ENCODE measurements around the gene SOX4. TPM values are rescaled to one million over a fixed set of nuclear protein-coding genes. Genes with fewer than 3 reads are reported as not detected.

Gene SOX4
- total and polyA plus RNA-seq, 2 experiments from 2014 or later, result 164 to 235 TPM

DNA sequence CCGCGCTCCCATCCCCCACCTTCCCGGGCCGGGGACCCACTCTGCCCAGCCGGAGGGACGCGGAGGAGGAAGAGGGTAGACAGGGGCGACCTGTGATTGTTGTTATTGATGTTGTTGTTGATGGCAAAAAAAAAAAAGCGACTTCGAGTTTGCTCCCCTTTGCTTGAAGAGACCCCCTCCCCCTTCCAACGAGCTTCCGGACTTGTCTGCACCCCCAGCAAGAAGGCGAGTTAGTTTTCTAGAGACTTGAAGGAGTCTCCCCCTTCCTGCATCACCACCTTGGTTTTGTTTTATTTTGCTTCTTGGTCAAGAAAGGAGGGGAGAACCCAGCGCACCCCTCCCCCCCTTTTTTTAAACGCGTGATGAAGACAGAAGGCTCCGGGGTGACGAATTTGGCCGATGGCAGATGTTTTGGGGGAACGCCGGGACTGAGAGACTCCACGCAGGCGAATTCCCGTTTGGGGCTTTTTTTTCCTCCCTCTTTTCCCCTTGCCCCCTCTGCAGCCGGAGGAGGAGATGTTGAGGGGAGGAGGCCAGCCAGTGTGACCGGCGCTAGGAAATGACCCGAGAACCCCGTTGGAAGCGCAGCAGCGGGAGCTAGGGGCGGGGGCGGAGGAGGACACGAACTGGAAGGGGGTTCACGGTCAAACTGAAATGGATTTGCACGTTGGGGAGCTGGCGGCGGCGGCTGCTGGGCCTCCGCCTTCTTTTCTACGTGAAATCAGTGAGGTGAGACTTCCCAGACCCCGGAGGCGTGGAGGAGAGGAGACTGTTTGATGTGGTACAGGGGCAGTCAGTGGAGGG is 2.8 kb downstream of the SOX4 start:
- Histone ChIP-seq H3K4me3 (peak overlapping the region; percentile 75), H3K79me2 (replicated peaks; ENCODE audit: insufficient read depth) (peaks cover 70% of the 10 kb centered on the region), H3K27ac (ENCODE audit: low read depth) (peak overlapping the region; percentile 94), H3K9me2 (ENCODE audit: insufficient read depth) (no peaks in the 10 kb centered on the region), H3K4me2 (peak overlapping the region; percentile 80), H3F3A (replicated peaks; ENCODE audit: low read depth) (peaks cover 16% of the 10 kb centered on the region), H4K20me1 (replicated peaks; ENCODE audit: insufficient read depth) (peaks cover 10% of the 10 kb centered on the region; the same call in 1 of the 2 replicates), H2AFZ (no peak overlapping the region), H3K27me3 (ENCODE audit: insufficient read depth) (no peaks in the 10 kb centered on the region), H3K4me1 (ENCODE audit: insufficient read depth) (peaks cover 17% of the 10 kb centered on the region), H3K36me3 (ENCODE audit: insufficient read depth) (peaks cover 8% of the 10 kb centered on the region; the same call in 1 of the 2 replicates)
- Mint-ChIP-seq H3K4me3 (peak overlapping the region; percentile 97), H3K27ac (peak overlapping the region; percentile 96), H3K4me1 (peaks cover 27% of the 10 kb centered on the region), H3K9me3 (peaks cover 15% of the 10 kb centered on the region), H3K36me3 (ENCODE audit: low read depth) (peaks cover 53% of the 10 kb centered on the region), H3K27me3 (ENCODE audit: insufficient read depth, low read depth, poor library complexity) (peaks cover 28% of the 10 kb centered on the region)
- TF ChIP-seq, protein P1, sequence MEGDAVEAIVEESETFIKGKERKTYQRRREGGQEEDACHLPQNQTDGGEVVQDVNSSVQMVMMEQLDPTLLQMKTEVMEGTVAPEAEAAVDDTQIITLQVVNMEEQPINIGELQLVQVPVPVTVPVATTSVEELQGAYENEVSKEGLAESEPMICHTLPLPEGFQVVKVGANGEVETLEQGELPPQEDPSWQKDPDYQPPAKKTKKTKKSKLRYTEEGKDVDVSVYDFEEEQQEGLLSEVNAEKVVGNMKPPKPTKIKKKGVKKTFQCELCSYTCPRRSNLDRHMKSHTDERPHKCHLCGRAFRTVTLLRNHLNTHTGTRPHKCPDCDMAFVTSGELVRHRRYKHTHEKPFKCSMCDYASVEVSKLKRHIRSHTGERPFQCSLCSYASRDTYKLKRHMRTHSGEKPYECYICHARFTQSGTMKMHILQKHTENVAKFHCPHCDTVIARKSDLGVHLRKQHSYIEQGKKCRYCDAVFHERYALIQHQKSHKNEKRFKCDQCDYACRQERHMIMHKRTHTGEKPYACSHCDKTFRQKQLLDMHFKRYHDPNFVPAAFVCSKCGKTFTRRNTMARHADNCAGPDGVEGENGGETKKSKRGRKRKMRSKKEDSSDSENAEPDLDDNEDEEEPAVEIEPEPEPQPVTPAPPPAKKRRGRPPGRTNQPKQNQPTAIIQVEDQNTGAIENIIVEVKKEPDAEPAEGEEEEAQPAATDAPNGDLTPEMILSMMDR (conservative IDR thresholded peaks at IDR 0.05; ENCODE audit: low read depth in 2 of 2), result no peak
- TF ChIP-seq CREB1 (CRISPR knock-in tag; IDR thresholded peaks at IDR 0.05; ENCODE audit: low read depth) (0 out of 2 replicates have a peak, but pooled peaks have one; percentile 30), POLR2AphosphoS5 (IDR thresholded peaks at IDR 0.05; ENCODE audit: low read depth) (peak; percentile 43; the same call in 1 of the 2 replicates)
- ATAC-seq, result peak; percentile 9
- peak; percentile 73 for DNase-seq (ENCODE audit: low spot score)

- Histone ChIP-seq H3K79me2 (replicated peaks; ENCODE audit: insufficient read depth) (peaks cover 70% of the 10 kb centered on the region), H4K20me1 (replicated peaks; ENCODE audit: insufficient read depth) (peaks cover 10% of the 10 kb centered on the region; the same call in 1 of the 2 replicates), H3K27me3 (ENCODE audit: insufficient read depth) (no peaks in the 10 kb centered on the region), H3K9me2 (ENCODE audit: insufficient read depth) (no peaks in the 10 kb centered on the region), H3K4me1 (ENCODE audit: insufficient read depth) (peaks cover 17% of the 10 kb centered on the region), H3K36me3 (ENCODE audit: insufficient read depth) (peaks cover 8% of the 10 kb centered on the region; the same call in 1 of the 2 replicates), H3F3A (replicated peaks; ENCODE audit: low read depth) (peaks cover 20% of the 10 kb centered on the region), H3K27ac (ENCODE audit: low read depth) (peak overlapping the region; percentile 94), H3K4me3 (peak overlapping the region; percentile 75), H3K4me2 (peak overlapping the region; percentile 80), H2AFZ (no peak overlapping the region)
- peaks cover 35% of the 10 kb centered on the region for H3K4me1 Mint-ChIP-seq
- no peak for ATAC-seq
- H3K36me3 Mint-ChIP-seq (ENCODE audit: low read depth), result peaks cover 60% of the 10 kb centered on the region
- TF ChIP-seq, protein P1 (conservative IDR thresholded peaks at IDR 0.05; ENCODE audit: low read depth in 2 of 2), result peak in 1 of 2 experiments; percentile 72; a peak in 3 of 4 replicates
- no peak for TF ChIP-seq CREB1 (CRISPR knock-in tag; IDR thresholded peaks at IDR 0.05; ENCODE audit: low read depth)
- peak overlapping the region; percentile 97 for H3K4me3 Mint-ChIP-seq
- peak; percentile 51 for DNase-seq (ENCODE audit: low spot score)
- peaks cover 29% of the 10 kb centered on the region for H3K27me3 Mint-ChIP-seq (ENCODE audit: insufficient read depth, low read depth, poor library complexity)
- H3K9me3 Mint-ChIP-seq, result peaks cover 15% of the 10 kb centered on the region
- peak overlapping the region; percentile 96 for H3K27ac Mint-ChIP-seq
These were observed 3.6 kb downstream of the SOX4 start for GRCh38 chr6:21596949-21597682.

Measured in GM23338 (cell line).